AG10803 (cell line): ENCODE results near the gene CDCA4.

Experiments used
- DNase-seq: peaks from one replicate; pipeline ENCODE4 v3.0.0; 2010; ENCODE audit warnings: low read depth
- H3K4me3 ChIP-seq: 2 replicates; pipeline ENCODE4 v1.5.1; 2011; ENCODE audit warnings: mild to moderate bottlenecking, low read length, control low read depth
- TF ChIP-seq, protein P1 (sequence below): conservative IDR thresholded peaks from 2 replicates; pipeline ENCODE4 v1.5.1; 2011; ENCODE audit warnings: mild to moderate bottlenecking, low read length, control low read depth, inconsistent platforms

CDCA4 gene

DNA sequence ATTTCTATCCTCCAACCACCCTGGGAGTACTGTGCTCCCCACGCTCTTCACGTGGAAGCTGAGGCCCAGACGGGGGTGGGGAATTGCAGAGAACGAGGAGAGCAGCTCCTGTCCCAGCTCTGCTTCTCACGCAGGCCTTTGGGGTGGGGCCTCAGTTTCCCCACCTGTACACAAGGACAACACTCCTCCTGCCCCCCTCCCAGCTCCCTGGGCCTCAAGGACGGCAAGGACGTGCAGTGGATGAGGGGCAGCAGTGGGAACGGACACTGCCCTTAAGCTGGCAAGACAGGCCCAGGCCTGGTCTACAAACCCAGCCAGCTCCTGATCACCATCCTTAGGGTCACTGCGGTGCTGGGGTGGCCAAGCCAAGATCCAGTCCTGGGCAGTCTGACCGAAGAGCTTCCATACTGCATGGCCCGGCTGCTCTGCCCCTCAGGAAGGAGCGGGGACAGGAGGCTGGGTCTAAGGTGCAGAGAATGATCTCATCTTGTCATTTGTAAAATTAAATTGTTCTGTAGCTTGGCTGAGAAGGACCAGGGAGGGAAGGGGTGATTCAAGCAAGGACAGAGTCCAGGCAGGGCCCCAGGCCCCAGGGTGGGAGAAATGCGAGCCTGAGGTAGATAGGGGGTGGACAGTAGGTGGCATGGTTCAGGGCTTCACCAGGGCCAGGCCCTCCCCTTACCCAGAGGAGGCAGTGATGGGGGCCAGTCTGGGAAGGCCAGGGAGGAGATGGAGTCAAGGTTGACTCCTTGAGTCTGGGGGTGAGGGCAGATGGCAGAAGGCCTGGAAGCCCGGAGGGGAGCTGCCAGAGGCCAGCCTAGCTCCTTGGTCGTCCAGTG is 36.6 kb downstream of the CDCA4 start:
- H3K4me3 ChIP-seq = no peak overlapping the region
- TF ChIP-seq, protein P1, sequence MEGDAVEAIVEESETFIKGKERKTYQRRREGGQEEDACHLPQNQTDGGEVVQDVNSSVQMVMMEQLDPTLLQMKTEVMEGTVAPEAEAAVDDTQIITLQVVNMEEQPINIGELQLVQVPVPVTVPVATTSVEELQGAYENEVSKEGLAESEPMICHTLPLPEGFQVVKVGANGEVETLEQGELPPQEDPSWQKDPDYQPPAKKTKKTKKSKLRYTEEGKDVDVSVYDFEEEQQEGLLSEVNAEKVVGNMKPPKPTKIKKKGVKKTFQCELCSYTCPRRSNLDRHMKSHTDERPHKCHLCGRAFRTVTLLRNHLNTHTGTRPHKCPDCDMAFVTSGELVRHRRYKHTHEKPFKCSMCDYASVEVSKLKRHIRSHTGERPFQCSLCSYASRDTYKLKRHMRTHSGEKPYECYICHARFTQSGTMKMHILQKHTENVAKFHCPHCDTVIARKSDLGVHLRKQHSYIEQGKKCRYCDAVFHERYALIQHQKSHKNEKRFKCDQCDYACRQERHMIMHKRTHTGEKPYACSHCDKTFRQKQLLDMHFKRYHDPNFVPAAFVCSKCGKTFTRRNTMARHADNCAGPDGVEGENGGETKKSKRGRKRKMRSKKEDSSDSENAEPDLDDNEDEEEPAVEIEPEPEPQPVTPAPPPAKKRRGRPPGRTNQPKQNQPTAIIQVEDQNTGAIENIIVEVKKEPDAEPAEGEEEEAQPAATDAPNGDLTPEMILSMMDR = no peak
- no peak for DNase-seq

DNA sequence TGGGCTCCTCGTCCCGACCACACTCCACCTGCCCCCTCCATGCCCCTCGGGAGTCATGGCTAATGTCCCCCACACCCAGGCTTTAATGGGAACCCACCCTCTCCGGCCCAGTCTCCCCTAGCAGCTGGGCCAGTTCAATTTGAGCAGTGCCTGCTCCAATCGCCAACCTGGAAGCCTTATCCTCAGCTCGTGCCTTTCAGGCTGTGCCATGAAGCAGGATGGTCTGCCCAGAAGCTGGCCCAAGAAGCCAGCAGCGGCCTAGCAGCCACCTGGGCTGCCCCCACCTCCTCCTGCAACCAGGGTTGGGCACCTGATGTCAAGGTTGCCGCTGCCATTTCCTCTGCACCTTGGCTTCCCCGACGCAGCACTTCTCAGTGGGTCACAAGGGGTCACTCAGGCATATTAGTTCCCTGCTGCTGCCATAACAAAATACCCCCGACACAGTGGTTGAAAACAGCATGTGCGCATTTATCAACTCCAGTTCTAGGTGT is 37.6 kb downstream of the CDCA4 start:
- TF ChIP-seq, protein P1 = no peak
- H3K4me3 ChIP-seq = no peak overlapping the region
- DNase-seq = no peak

DNA sequence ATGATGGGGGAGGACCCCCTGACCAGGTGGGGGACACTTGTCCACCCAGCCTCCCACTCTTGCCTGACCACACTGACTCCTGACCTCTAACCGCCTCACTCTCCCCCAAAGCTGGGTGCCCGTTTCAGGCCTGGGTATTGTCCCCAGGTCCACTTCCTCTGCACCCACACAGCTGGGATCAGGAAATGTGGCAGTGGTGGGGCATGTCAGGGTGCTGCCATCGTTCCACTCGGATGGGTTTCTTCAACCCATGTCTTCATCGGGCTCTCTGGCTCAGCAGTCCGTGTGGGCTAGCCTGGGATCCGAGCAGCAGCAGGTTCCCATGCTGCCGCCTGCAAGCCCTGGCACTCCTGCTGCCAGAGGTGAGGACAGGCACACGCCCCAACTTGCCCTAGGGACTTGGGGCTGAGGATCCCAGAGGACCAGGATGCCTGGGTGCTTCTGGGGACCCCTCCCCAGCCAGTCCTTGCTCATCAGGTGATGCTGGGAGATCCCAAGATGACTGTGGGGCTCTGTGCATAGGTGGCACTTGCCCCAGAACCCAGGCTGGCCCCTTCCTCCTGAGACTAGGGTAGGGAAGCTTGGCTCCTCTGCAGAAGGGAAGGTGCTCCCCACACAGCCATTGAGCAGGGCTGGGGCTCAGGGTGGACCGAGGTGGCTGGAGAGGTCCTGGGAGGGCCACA is 38.2 kb downstream of the CDCA4 start:
- DNase-seq = no peak
- TF ChIP-seq, protein P1 = no peak
- no peak overlapping the region for H3K4me3 ChIP-seq

DNA sequence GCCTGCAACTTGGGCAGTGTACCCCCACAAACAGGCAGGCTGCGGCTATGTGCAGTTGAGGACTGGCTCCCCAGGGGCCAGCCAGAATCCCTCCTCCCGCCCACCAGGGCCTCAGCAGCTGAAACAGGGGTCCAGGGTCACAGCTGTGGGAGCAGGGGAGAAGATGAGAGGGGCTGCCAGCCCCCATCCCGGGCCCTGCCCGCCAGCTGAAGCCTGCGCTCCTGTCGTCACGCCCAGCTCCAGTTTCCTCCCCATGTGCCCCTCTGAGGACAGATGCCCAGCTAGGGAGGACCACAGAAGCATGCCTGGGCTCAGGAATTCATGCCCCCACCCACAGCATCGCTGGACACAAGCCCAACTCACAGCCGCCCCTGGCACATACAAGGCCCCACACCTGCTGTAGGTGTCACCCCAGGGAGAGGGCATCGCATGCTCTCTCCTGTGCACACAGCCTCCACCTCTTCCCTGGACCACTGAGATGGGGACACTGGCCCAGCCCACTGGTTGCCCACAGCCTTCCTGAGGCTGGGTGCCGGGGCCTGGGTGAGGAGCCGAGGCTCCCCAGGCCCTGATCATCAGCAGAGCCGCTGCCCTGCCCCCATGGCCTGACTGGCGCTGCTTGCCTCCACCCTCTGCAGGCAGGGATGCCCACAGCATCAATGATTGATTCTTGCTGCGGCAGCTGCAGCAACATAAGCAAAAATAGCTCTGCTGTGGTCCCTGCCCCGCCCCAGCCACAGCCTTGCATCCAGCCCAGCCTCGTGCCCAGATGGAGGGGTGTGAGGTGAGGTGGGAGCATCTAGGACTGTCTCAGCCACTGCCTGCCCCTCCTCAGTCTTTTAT is 39.0 kb downstream of the CDCA4 start:
- TF ChIP-seq, protein P1 = no peak
- no peak overlapping the region for H3K4me3 ChIP-seq
- DNase-seq = no peak

DNA sequence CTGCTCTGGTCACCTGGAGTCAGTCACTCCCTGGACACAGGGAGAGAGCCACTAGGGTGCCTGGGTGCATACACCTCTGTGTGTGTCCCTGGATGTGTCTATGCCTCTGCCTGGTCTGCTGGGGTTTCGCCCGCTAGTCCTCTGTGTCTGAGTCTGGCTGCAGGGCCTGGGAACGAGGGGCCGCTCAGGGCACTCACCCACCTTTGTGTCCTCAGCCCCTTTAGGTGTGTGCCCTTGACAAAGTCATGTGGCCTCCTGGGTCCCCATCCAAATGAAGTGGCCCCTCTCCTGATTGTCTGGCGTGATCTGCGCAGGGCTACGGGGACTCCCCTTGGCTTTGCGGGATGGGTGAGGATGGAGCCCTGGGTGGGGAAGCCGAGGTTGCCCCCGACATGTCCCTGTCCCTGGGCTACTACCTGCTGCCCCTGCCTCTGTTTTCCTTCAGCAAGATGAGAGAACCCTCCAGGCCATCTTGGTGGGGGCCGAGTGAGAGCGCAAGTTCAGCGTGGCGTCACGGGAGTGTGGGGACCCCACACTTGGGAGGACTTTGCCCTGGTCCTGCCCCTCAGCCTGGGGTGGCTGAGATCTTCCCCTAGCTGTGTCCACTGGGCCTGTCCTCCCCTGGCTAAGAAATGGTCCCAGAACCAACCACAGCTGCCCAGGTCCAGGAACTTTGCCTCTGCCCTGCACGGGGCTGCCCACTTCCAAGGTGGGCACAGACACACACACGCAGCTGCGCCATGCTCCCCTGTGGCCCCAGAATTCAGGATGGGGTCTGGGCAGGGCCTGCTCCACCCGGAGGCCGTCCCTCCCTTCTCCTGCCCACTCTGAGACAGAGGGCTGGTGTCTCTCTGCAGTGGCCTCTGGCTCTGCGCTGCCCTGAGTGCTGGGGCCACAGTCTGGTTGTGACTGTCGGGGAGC is 40.0 kb downstream of the CDCA4 start:
- TF ChIP-seq, protein P1 = no peak
- no peak for DNase-seq

More for the DNA sequence above, 40.0 kb downstream of the CDCA4 start:
- H3K4me3 ChIP-seq = no peak overlapping the region
